ENCODE data around the gene PDGFD. TPM values are rescaled to one million over a fixed set of nuclear protein-coding genes. Genes with fewer than 3 reads are reported as not detected.

PDGFD gene
- total and polyA plus RNA-seq, 2 donors (not counting 1 experiment from before 2014, with no cell fraction given) = 0.07 to 0.71 TPM

DNA sequence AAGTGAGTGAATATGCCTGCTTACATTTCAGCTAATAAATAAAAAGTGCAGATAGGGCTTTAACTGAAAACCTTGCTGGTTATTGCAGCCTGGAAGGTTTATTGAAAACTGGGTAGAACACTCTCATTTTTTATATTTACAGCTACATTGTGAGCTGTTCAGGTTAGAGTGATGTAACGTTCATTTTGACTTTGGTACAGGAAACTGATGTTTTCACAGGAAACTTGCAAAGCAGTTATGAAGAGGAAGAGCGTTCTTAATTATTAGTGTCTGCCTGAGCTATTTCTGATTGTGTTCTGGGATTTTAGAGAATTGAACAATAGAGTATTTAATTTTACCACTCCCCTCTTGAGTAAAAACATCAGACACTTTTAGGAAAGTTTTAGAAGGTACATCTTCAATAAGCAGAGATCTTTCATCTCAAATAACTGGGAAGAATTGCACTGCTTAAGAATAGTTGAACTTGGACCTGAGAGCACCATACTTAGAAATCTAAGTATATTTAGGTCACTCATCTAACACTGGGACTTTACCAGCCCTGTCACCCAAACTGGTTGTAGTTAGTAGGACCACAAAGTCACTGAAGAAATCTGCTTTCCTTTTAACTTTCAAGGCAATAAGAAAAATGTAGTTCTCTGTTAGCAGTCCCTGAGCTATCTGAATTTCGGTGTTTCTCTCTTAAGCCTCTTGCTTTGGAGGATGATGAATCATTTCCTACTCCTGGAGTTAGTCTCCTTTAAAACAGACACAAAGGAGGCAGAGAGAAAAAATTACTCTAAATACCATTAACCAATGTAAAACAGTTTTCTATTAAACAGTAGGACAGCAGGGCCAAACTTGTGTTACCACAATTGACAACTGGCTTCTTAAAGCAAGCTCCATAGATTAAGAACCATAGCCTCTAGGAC lies 256.1 kb downstream of the PDGFD start:
- no peak overlapping the region for H3K27ac Mint-ChIP-seq
- DNase-seq (no peak), ATAC-seq (ENCODE audit: low read depth) (no peak)
- Histone ChIP-seq H3K79me2 (ENCODE audit: control insufficient read depth, insufficient read depth, low read length) (no peaks in the 10 kb centered on the region), H3K36me3 (replicated peaks in 1 of 2; ENCODE audit: control extremely low read depth in 1 of 2, control insufficient read depth in 1 of 2, extremely low read depth in 1 of 2, insufficient read depth in 2 of 2, low read length in 1 of 2) (no peaks in the 10 kb centered on the region), H3K27me3 (replicated peaks in 1 of 4; ENCODE audit: control extremely low read depth in 1 of 4, control insufficient read depth in 3 of 4, insufficient read depth in 4 of 4, low read length in 3 of 4) (no peaks in the 10 kb centered on the region), H3K4me2 (replicated peaks; ENCODE audit: low read depth, low read length, poor library complexity, severe bottlenecking) (peak overlapping the region; percentile 26), H3K9ac (ENCODE audit: low read length) (no peak overlapping the region), H3K9me3 (ENCODE audit: control extremely low read depth in 1 of 3, control insufficient read depth in 2 of 3, insufficient read depth in 1 of 3, low read length in 2 of 3) (peaks cover 0 to 4% (median 0%) of the 10 kb centered on the region in 3 donors), H3K27ac (ENCODE audit: low read length in 2 of 2) (no peak overlapping the region), H4K20me1 (ENCODE audit: control insufficient read depth, insufficient read depth, low read length, poor library complexity, severe bottlenecking) (no peaks in the 10 kb centered on the region), H3K4me1 (ENCODE audit: control insufficient read depth in 2 of 2, insufficient read depth in 2 of 2, low read length in 2 of 2) (peaks cover 45 to 49% of the 10 kb centered on the region in 2 donors), H2AFZ (ENCODE audit: insufficient read depth, low read depth, low read length, poor library complexity, severe bottlenecking) (no peak overlapping the region), H3K4me3 (ENCODE audit: control extremely low read depth in 1 of 5, extremely low read depth in 1 of 5, insufficient read depth in 1 of 5, low read depth in 2 of 5, low read length in 4 of 5) (no peak overlapping the region)
- H3K27me3 Mint-ChIP-seq = no peaks in the 10 kb centered on the region
- no peak for TF ChIP-seq EZH2 (IDR thresholded peaks at IDR 0.05; ENCODE audit: borderline replicate concordance, insufficient read depth, low read depth, low read length, poor library complexity, severe bottlenecking)
- TF ChIP-seq, protein P1, sequence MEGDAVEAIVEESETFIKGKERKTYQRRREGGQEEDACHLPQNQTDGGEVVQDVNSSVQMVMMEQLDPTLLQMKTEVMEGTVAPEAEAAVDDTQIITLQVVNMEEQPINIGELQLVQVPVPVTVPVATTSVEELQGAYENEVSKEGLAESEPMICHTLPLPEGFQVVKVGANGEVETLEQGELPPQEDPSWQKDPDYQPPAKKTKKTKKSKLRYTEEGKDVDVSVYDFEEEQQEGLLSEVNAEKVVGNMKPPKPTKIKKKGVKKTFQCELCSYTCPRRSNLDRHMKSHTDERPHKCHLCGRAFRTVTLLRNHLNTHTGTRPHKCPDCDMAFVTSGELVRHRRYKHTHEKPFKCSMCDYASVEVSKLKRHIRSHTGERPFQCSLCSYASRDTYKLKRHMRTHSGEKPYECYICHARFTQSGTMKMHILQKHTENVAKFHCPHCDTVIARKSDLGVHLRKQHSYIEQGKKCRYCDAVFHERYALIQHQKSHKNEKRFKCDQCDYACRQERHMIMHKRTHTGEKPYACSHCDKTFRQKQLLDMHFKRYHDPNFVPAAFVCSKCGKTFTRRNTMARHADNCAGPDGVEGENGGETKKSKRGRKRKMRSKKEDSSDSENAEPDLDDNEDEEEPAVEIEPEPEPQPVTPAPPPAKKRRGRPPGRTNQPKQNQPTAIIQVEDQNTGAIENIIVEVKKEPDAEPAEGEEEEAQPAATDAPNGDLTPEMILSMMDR (IDR thresholded peaks at IDR 0.05) = no peak
- CTCF ChIA-PET = no interaction called here
- peak overlapping the region; percentile 4 for H3K4me3 Mint-ChIP-seq
- H3K9me3 Mint-ChIP-seq (ENCODE audit: insufficient read depth) = peaks cover 2% of the 10 kb centered on the region
- intact Hi-C loops (cut with micrococcal nuclease) = no loop called here
- POLR2A ChIA-PET = no interaction called here
- no CpG with 5 or more reads among the region's 3 CpGs for WGBS (ENCODE audit: insufficient coverage)
- peaks cover 17% of the 10 kb centered on the region for H3K4me1 Mint-ChIP-seq

GRCh38 chr11:103907136-103907535 lies 256.8 kb downstream of the PDGFD start:
- Mint-ChIP-seq H3K9me3 (ENCODE audit: insufficient read depth) (peaks cover 2% of the 10 kb centered on the region), H3K4me3 (peak overlapping the region; percentile 4), H3K4me1 (peaks cover 17% of the 10 kb centered on the region), H3K27me3 (no peaks in the 10 kb centered on the region), H3K27ac (no peak overlapping the region)
- Histone ChIP-seq H3K9ac (ENCODE audit: low read length) (no peak overlapping the region), H3K9me3 (ENCODE audit: control extremely low read depth in 1 of 3, control insufficient read depth in 2 of 3, insufficient read depth in 1 of 3, low read length in 2 of 3) (peaks cover 0 to 4% (median 0%) of the 10 kb centered on the region in 3 donors), H3K27ac (ENCODE audit: low read length in 2 of 2) (no peak overlapping the region), H3K4me3 (ENCODE audit: control extremely low read depth in 1 of 5, extremely low read depth in 1 of 5, insufficient read depth in 1 of 5, low read depth in 2 of 5, low read length in 4 of 5) (no peak overlapping the region), H3K79me2 (ENCODE audit: control insufficient read depth, insufficient read depth, low read length) (no peaks in the 10 kb centered on the region), H3K4me2 (replicated peaks; ENCODE audit: low read depth, low read length, poor library complexity, severe bottlenecking) (no peak overlapping the region), H4K20me1 (ENCODE audit: control insufficient read depth, insufficient read depth, low read length, poor library complexity, severe bottlenecking) (no peaks in the 10 kb centered on the region), H3K4me1 (ENCODE audit: control insufficient read depth in 2 of 2, insufficient read depth in 2 of 2, low read length in 2 of 2) (peaks cover 45 to 49% of the 10 kb centered on the region in 2 donors), H3K27me3 (replicated peaks in 1 of 4; ENCODE audit: control extremely low read depth in 1 of 4, control insufficient read depth in 3 of 4, insufficient read depth in 4 of 4, low read length in 3 of 4) (no peaks in the 10 kb centered on the region), H2AFZ (ENCODE audit: insufficient read depth, low read depth, low read length, poor library complexity, severe bottlenecking) (no peak overlapping the region), H3K36me3 (replicated peaks in 1 of 2; ENCODE audit: control extremely low read depth in 1 of 2, control insufficient read depth in 1 of 2, extremely low read depth in 1 of 2, insufficient read depth in 2 of 2, low read length in 1 of 2) (no peaks in the 10 kb centered on the region)
- WGBS (ENCODE audit: insufficient coverage) = no CpG with 5 or more reads among the region's 4 CpGs
- ChIA-PET CTCF (no interaction called here), POLR2A (no interaction called here)
- ATAC-seq (ENCODE audit: low read depth) = no peak
- TF ChIP-seq, protein P1 (IDR thresholded peaks at IDR 0.05) = no peak
- TF ChIP-seq EZH2 (IDR thresholded peaks at IDR 0.05; ENCODE audit: borderline replicate concordance, insufficient read depth, low read depth, low read length, poor library complexity, severe bottlenecking) = no peak
- intact Hi-C loops (cut with micrococcal nuclease) = no loop called here
- DNase-seq = no peak

All from B cell (primary cell).